NCI-H1694 treated with DMSO at 0.1 percent for 48 hours (cell line): ENCODE measurements around the gene GABBR2.
A peak's percentile ranks its signal among the peaks of the same experiment; 100 is the strongest.

Experiments
- DNase-seq: peaks from one replicate; lab custom pipeline; 2025; lab: John Stamatoyannopoulos, UW

Gene GABBR2

GRCh38 chr9:98318834-98319478 is 389.8 kb downstream of the GABBR2 start:
- no peak for DNase-seq

GRCh38 chr9:98318041-98318790 is 390.5 kb downstream of the GABBR2 start:
- no peak for DNase-seq

- DNase-seq = no peak
Observed at GRCh38 chr9:98317134-98317857, 391.4 kb downstream of the GABBR2 start.

- no peak for DNase-seq
Observed at GRCh38 chr9:98316445-98317133, 392.1 kb downstream of the GABBR2 start.

- DNase-seq = peak; percentile 83
Observed at GRCh38 chr9:98315551-98316060, 393.1 kb downstream of the GABBR2 start.

- no peak for DNase-seq
Observed at GRCh38 chr9:98315067-98315453, 393.7 kb downstream of the GABBR2 start.

GRCh38 chr9:98314381-98315066 is 394.2 kb downstream of the GABBR2 start:
- no peak for DNase-seq

- DNase-seq = no peak
Observed at GRCh38 chr9:98312365-98312764, 396.4 kb downstream of the GABBR2 start.

- no peak for DNase-seq
Observed at GRCh38 chr9:98311541-98311940, 397.2 kb downstream of the GABBR2 start.

GRCh38 chr9:98310752-98311392 is 397.9 kb downstream of the GABBR2 start:
- DNase-seq = no peak

- DNase-seq = peak; percentile 40
Observed at GRCh38 chr9:98306384-98307145, 402.2 kb downstream of the GABBR2 start.

- no peak for DNase-seq
Observed at GRCh38 chr9:98304381-98304780, 404.4 kb downstream of the GABBR2 start.

- DNase-seq = no peak
Observed at GRCh38 chr9:98303633-98304125, 405.1 kb downstream of the GABBR2 start.

GRCh38 chr9:98302938-98303632 is 405.6 kb downstream of the GABBR2 start:
- no peak for DNase-seq

- DNase-seq = no peak
Observed at GRCh38 chr9:98302150-98302549, 406.6 kb downstream of the GABBR2 start.

GRCh38 chr9:98300611-98301010 is 408.1 kb downstream of the GABBR2 start:
- no peak for DNase-seq

- no peak for DNase-seq
Observed at GRCh38 chr9:98298476-98298875, 410.3 kb downstream of the GABBR2 start.

GRCh38 chr9:98295824-98296223 is 412.9 kb downstream of the GABBR2 start:
- no peak for DNase-seq

- DNase-seq = no peak
Observed at GRCh38 chr9:98291820-98292219, 416.9 kb downstream of the GABBR2 start.

- no peak for DNase-seq
Observed at GRCh38 chr9:98290411-98290810, 418.3 kb downstream of the GABBR2 start.
